ENCODE data around the gene SPATA33. TPM values are rescaled to one million over a fixed set of nuclear protein-coding genes. Genes with fewer than 3 reads are reported as not detected.
"Not testable (repeated sequence)": the region's sequence is repeated elsewhere in the genome, so short reads cannot be mapped to it uniquely, and the experiment has no call there.

Gene SPATA33
- total RNA-seq, 3 donors from 2014 or later, result 8.0 to 11.0 (median 10.7) TPM

GRCh38 chr16:89633064-89633631 lies 24.5 kb upstream of the SPATA33 start:
- ATAC-seq (peak; percentile 56), DNase-seq (peak in 2 of 3 donors; percentile 44 to 50)
- Histone ChIP-seq H3K4me1 (ENCODE audit: low read depth) (no peaks in the 10 kb centered on the region), H3K36me3 (ENCODE audit: low read depth) (no peaks in the 10 kb centered on the region), H3K4me3 (no peak overlapping the region), H3K9me3 (no peaks in the 10 kb centered on the region)
- TF ChIP-seq, protein P1, sequence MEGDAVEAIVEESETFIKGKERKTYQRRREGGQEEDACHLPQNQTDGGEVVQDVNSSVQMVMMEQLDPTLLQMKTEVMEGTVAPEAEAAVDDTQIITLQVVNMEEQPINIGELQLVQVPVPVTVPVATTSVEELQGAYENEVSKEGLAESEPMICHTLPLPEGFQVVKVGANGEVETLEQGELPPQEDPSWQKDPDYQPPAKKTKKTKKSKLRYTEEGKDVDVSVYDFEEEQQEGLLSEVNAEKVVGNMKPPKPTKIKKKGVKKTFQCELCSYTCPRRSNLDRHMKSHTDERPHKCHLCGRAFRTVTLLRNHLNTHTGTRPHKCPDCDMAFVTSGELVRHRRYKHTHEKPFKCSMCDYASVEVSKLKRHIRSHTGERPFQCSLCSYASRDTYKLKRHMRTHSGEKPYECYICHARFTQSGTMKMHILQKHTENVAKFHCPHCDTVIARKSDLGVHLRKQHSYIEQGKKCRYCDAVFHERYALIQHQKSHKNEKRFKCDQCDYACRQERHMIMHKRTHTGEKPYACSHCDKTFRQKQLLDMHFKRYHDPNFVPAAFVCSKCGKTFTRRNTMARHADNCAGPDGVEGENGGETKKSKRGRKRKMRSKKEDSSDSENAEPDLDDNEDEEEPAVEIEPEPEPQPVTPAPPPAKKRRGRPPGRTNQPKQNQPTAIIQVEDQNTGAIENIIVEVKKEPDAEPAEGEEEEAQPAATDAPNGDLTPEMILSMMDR (IDR thresholded peaks at IDR 0.05), result no peak
- intact Hi-C loops (cut with DNase I, micrococcal nuclease), result no loop called here

GRCh38 chr16:89634463-89635385 lies 22.9 kb upstream of the SPATA33 start:
- H3K4me1 ChIP-seq (ENCODE audit: low read depth); H3K9me3 ChIP-seq; H3K4me3 ChIP-seq; intact Hi-C loops (cut with DNase I, micrococcal nuclease); DNase-seq; ATAC-seq; H3K36me3 ChIP-seq (ENCODE audit: low read depth): not testable (repeated sequence)

DNA sequence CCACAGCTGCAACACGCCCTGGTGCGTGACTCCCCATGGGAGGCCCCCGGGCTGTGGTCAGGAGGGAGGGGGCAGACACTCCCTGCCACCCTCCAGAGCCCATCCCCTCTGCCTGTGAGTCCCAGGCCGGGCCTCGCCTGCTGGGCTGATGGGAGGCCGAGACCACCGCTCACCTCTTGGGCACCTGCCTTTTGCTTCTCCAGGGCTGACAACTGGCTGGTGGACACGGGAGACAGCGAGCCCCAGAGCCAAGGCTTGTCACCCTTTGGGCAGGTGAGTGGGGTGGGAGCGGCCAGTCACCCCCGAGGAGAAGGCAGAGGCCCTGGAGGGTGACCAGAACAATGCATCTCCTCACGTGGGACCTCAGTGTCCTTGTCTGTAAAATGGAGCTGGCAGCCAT lies 21.0 kb upstream of the SPATA33 start:
- Histone ChIP-seq H3K4me1 (ENCODE audit: low read depth) (peaks cover 6% of the 10 kb centered on the region), H3K9me3 (no peaks in the 10 kb centered on the region), H3K36me3 (ENCODE audit: low read depth) (no peaks in the 10 kb centered on the region), H3K4me3 (no peak overlapping the region)
- ATAC-seq, result no peak
- TF ChIP-seq, protein P1 (IDR thresholded peaks at IDR 0.05), result no peak
- no peak for DNase-seq
- intact Hi-C loops (cut with DNase I, micrococcal nuclease), result no loop called here

- H3K36me3 ChIP-seq (ENCODE audit: low read depth), result no peaks in the 10 kb centered on the region
- H3K4me3 ChIP-seq, result no peak overlapping the region
- ATAC-seq (no peak), DNase-seq (no peak)
- TF ChIP-seq, protein P1 (IDR thresholded peaks at IDR 0.05), result no peak
- H3K4me1 ChIP-seq (ENCODE audit: low read depth), result peaks cover 6% of the 10 kb centered on the region
- no peaks in the 10 kb centered on the region for H3K9me3 ChIP-seq
- intact Hi-C loops (cut with DNase I, micrococcal nuclease), result no loop called here
These were observed 20.3 kb upstream of the SPATA33 start for GRCh38 chr16:89637379-89637778.

DNA sequence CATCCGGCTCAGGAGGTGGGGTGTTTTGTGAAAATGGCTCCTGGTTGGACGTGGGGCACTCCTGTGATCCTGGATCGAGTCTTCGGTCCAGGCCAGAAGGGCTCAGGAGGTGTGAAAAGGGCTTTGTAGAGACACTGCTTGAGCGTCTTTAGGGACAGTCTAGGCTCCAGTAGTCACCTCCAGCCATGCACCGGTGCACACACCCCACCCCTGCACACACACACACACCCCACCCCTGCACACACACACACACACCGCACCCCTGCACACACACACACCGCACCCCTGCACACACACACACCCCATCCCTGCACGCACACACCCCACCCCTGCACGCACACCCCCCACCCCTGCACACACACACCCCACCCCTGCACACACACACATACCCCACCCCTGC lies 19.2 kb upstream of the SPATA33 start:
- TF ChIP-seq, protein P1 (IDR thresholded peaks at IDR 0.05), result no peak
- intact Hi-C loops (cut with DNase I, micrococcal nuclease), result no loop called here
- no peaks in the 10 kb centered on the region for H3K9me3 ChIP-seq
- DNase-seq (no peak), ATAC-seq (no peak)
- no peaks in the 10 kb centered on the region for H3K36me3 ChIP-seq (ENCODE audit: low read depth)
- H3K4me3 ChIP-seq, result no peak overlapping the region
- H3K4me1 ChIP-seq (ENCODE audit: low read depth), result peaks cover 6% of the 10 kb centered on the region

- TF ChIP-seq, protein P1 (IDR thresholded peaks at IDR 0.05), result no peak
- H3K36me3 ChIP-seq (ENCODE audit: low read depth), result no peaks in the 10 kb centered on the region
- no peak overlapping the region for H3K4me3 ChIP-seq
- no peak for DNase-seq
- intact Hi-C loops (cut with DNase I, micrococcal nuclease), result no loop called here
- H3K9me3 ChIP-seq, result no peaks in the 10 kb centered on the region
- H3K4me1 ChIP-seq (ENCODE audit: low read depth), result peaks cover 6% of the 10 kb centered on the region
- ATAC-seq, result no peak
These were observed 18.3 kb upstream of the SPATA33 start for GRCh38 chr16:89639385-89639784.
